Measurements from ENCODE around the gene TBC1D9B.

DNA sequence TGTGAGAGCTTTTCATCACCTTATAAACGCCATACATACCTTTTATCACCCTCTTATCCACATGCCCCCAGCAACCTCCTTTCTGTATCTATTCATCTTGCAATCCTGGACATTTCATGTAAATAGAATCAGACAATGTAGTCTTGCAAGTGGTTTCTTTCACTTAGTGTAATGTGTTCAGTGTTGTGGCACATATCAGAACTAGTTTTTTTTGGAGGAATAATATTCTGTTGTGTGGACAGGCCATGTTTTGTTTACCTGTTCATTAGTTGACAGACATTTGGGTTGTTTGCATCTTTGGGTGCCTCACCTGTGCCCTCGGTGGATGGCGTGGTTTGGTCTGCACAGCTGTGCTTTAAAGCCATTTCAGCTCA, 85.7 kb downstream of the TBC1D9B start:
- TF ChIP-seq POLR2A (IDR thresholded peaks at IDR 0.05), result no peak
- TF ChIP-seq, protein P1, sequence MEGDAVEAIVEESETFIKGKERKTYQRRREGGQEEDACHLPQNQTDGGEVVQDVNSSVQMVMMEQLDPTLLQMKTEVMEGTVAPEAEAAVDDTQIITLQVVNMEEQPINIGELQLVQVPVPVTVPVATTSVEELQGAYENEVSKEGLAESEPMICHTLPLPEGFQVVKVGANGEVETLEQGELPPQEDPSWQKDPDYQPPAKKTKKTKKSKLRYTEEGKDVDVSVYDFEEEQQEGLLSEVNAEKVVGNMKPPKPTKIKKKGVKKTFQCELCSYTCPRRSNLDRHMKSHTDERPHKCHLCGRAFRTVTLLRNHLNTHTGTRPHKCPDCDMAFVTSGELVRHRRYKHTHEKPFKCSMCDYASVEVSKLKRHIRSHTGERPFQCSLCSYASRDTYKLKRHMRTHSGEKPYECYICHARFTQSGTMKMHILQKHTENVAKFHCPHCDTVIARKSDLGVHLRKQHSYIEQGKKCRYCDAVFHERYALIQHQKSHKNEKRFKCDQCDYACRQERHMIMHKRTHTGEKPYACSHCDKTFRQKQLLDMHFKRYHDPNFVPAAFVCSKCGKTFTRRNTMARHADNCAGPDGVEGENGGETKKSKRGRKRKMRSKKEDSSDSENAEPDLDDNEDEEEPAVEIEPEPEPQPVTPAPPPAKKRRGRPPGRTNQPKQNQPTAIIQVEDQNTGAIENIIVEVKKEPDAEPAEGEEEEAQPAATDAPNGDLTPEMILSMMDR (IDR thresholded peaks at IDR 0.05), result no peak

All from heart left ventricle (tissue), 13 donors.